Raji (cell line): ENCODE measurements around the gene SLC9C1.

Experiments
- POLR2A ChIP-seq: IDR thresholded peaks from 2 replicates; pipeline ENCODE4 v1.6.1; 2011; ENCODE audit warnings: low read depth, low read length, control low read depth; ENCODE audit not compliant: insufficient read depth

The SLC9C1 gene

DNA sequence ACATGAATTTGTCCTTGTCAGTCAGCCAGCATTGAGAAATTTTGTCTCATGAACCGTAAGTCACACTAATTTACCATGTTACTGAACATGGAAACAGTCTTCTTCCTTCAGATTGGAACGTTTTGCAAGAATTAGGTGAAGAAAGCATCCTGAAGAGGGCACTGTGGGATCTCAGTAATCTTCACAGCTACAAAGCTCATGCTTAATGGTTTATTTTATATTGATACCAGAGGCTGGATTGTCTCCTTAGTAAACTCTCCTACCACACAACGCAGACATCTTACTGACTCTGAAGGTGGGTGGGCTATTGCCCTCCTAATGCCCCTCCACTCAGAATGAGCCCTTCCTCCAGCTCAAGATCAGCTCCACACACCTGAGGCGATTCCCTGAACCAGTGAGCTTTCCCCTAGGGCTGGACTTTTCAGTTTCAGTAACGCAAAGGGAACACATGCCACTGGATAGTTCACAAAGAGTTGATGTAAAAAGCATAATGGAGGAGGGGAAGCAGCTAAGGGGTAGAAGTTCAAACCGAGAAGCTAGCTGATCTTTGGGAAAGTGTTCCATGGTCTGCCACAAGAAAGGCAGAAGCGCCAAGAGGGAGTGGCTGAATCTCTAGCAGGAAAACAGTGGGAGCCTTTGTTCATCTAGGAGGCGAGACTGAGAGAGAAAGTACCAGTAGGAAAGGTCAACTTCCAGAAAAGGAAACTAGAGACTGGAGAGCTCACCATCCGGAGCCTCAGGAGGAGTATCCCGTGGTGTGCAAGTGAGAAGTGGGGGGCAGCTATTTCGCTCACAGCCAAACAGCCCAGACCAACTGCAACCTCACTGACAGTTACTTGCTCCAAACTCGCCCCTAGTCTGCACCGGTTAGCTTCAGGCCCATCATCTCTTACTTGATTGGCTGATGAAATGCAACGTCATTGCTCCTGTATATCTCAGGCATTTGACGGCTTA lies at the start of gene SLC9C1:
TSS of gene SLC9C1 (minus strand) at position 849 of the 954 bp plus-strand sequence. CDS start 7,425 bp downstream, outside the sequence.
- no peak for TF ChIP-seq POLR2A

DNA sequence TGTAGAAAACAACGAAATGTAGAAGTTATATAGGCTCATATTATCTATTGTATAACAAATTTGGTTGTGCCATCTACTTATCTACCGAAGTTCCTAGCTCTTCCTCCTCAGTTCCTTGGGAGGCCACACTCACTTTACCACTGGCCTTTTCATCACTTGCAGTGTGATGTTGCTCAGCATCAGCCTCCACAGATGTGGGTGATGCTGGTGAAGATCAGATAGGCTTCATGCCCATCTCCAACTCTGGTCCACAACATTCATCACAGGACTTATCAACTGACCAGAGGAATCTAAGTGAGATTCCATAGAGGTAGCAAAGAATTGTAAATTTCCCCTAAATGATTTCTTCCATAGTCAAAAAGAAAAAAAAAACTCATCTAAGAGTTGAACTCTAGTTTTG lies 47.4 kb upstream of the SLC9C1 start:
- no peak for TF ChIP-seq POLR2A

DNA sequence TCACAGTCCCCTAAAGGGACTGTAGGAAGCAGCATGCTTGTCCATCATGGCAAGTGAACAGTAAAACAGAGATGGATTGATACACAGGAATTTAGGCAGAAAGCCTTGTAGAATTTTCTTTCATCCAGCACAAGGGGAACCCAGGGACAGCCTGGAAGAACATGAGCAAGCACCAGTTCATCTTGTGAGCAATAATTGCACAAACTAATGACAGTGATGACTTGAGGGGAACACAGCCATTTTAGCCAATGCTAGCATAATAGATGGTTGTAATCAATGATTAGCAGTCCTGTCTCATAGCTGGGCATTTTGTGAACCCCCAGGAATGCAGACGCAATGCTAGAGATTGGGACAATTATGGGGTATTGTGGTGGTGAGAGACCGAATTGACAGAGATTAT lies 45.6 kb upstream of the SLC9C1 start:
- no peak for TF ChIP-seq POLR2A

GRCh38 chr3:112339134-112339533 lies 45.1 kb upstream of the SLC9C1 start:
- TF ChIP-seq POLR2A, result no peak

DNA sequence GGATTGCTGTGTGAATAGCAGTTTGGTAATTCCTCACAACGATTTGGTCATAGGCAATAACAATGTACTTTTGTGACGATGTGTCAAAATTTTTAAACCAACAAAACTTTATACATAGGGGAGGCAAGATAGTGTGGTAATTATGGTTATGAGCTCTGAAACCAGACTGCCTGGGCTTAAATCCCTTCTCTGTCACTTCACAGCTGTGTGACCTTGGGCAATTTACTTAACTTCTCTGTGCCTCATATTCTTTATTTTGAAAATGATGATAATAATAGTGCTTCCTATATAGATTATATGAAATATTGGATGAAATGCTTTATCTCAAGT lies 44.7 kb upstream of the SLC9C1 start:
- TF ChIP-seq POLR2A, result no peak

DNA sequence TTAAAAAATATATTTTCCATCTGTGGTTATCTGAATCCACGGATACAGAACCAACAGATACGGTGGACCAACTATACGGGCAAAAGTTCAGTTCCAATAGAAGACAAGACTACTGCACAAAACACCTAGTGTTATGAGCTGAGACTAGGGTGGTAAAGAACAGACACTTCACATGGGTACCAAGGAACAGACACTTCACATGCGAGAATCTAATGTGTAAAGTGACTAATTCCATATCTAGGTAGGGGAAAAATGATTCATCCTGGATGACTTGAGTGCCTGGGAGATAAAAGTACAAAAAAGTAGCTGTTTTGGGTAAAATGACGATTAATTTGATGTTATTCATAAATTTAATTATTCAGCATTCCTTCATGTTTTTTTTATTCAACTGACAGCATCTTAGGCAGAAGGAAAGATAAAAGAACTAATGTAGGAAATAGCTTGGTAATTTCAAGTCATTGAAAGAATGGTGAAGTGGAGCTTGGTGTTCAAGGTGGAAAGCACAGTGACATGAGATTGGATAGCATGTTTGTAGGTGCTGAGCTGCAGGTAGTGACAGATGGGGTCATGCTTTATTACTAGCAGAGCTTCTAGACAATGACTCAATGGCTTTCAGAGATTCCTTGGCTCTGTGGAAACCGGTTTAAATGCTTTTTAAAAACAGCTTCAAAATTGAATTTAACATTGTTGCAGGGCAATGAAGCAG lies 44.2 kb upstream of the SLC9C1 start:
- TF ChIP-seq POLR2A, result no peak

DNA sequence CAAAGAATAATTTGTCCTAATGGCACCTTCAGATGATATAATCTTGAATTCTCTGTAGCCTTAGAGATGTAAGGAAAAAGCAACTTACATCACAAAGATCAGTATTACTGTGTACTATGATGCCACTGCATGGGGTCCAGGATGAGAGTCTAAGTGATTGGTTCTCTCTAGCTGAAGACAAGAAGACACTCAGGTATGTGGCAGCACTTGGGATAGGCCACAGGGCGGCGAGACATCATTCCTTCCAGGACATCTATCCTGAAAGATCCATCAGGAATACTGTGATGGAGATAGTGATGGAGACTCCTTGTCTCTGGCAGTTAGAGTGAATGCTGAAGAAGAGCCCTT lies 41.4 kb upstream of the SLC9C1 start:
- no peak for TF ChIP-seq POLR2A

- TF ChIP-seq POLR2A, result no peak
Measured at GRCh38 chr3:112334691-112335433, 40.8 kb upstream of the SLC9C1 start.

DNA sequence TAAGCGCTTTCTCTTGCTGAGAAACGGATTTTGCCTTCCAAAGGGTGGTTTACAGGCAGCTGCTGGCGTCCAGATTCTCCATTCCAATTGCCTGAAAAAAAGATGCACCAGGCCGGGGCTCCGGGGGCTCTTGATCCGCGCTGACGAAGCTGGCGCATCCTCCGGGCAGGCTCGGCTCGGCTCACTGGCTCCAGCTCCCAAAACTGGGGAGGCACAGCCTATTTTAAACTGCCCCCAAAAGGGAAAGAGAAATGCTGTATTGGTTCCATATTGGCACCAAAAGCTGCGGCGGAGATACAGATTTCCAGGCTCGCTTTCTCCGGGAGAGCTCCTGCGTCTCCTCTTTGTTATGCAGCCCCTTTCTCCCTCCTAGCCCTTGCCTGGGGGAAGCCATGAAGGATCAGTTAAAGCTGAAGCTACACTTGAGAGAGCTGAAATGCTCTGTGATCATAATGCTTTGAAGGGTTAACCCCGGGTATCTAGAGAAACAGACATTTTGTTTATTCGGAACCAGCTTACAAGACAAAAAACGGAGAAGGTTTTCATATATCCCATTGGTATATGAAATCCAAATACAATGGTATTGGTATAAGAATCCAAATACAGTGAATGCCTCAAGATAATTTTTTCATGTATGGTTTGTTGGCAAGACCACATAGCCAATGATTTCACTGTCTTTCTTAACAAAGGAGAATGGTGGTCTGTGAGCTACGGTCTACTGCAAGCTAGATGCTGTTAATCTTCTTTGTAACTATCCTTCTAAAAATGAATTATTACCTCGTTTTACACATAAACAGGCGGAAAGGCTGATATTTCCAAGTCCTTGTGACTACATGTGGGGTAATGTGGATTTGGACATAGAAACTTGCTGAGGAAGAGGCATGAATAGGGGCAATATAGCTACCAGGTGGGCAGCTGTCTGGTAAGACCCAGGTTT lies 39.6 kb upstream of the SLC9C1 start:
- no peak for TF ChIP-seq POLR2A

DNA sequence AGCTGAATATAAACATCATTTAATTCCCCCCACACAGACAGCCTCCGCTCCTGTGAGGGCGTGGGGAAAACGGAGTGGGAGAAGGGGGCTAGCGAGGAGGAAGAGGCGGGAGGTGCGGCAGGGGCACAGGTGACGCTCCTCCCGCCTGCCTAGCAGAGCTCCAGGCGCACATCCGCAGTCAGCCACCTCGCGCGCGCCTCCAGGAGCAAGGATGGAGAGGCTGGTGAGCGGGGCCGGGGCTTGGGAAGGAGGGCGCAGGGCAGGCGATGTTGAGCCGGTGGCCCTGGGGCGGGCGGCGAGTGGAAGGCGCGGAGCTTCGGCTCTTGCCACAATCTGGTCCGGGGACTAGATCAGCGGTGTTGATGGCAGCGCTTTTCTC lies 39.0 kb upstream of the SLC9C1 start, which contains the start of gene CD200:
TSS of gene CD200 (plus strand) at position 155 of the 379 bp plus-strand sequence. CDS start at position 212, 57 bp downstream.
- no peak for TF ChIP-seq POLR2A

DNA sequence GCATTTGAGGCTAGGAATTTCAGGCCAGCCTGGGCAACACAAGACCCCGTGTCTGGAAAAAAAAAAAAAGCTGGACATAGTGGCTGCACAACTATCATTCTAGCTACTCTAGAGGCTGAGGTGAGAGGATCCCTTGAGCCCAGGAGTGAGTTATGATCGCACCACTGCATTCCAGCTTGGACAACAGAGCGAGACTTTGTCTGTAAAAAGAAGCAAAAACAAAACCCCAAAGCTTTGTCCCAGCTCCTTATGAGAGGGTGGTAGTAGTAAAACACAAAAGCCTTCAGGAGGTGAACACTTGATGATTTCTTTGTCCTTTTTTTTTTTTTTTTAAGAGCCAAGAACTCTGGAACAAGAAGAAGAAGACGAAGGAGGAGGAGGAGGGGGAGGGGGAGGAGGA lies 37.8 kb upstream of the SLC9C1 start:
- no peak for TF ChIP-seq POLR2A

DNA sequence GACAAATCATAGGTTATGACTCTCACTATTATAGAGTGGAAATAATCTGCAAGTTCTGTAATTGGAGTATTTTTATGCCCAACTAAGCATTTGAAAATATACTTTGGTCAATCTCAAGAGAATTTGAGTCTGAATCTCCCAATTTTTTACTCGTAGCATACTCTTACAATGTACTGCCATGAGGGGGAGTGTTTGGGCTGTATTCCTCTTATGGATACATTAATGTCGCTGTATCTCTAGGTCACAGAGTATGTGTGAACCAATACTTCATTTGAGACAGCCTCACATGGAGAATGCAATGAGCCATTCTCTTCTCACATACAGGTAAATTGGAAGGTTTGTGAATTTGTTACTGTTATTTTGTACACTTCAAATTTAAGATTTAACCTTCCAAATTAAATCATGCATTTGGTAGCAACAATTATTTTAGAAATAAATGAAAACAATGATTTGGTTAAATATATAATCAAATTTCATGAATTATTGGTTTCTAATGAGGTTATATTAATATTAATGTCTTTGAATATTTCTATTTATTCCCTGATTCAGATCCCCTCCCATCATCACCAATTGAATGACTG lies 33.4 kb upstream of the SLC9C1 start:
- TF ChIP-seq POLR2A, result no peak

- TF ChIP-seq POLR2A, result no peak
Measured at GRCh38 chr3:112321867-112322652, 28.0 kb upstream of the SLC9C1 start.
